HepG2 (cell line): Measurements from ENCODE around the gene DLL3.

ENCODE experiments used
- CHD2 ChIP-seq: IDR thresholded peaks from 2 replicates; pipeline ENCODE4 v1.6.1; 2011; ENCODE audit warnings: low read depth, low read length, improper control_type of control experiment
- EZH2 ChIP-seq: conservative IDR thresholded peaks from 2 replicates; pipeline ENCODE4 v1.6.1; 2012; ENCODE audit warnings: mild to moderate bottlenecking, low read depth, low read length, moderate library complexity
- HNRNPLL ChIP-seq: fragments of 200-400 bp; formaldehyde crosslinking; IDR thresholded peaks from 2 replicates; pipeline ENCODE4 v1.6.1; 2017; ENCODE audit warnings: mild to moderate bottlenecking, low read depth, low read length; ENCODE audit not compliant: poor library complexity, severe bottlenecking
- POLR2A ChIP-seq, 2 experiments: IDR thresholded peaks; 2 replicates each; pipeline ENCODE4 v1.6.1; 2011; ENCODE audit warnings: low read depth in 2 of 2, low read length in 2 of 2, mild to moderate bottlenecking in 1 of 2, moderate library complexity in 1 of 2; ENCODE audit not compliant: insufficient read depth in 1 of 2
- PRPF4 ChIP-seq: fragments of 200-400 bp; formaldehyde crosslinking; IDR thresholded peaks from 2 replicates; pipeline ENCODE4 v1.6.1; 2016; ENCODE audit warnings: low read length, low read depth; ENCODE audit not compliant: poor library complexity, severe bottlenecking
- RAD21 ChIP-seq: fragments of 450-650 bp; formaldehyde crosslinking; IDR thresholded peaks from 2 replicates; pipeline ENCODE4 v1.5.0; 2020; ENCODE audit warnings: mild to moderate bottlenecking
- ZNF121 ChIP-seq: sonication (generic); formaldehyde crosslinking; IDR thresholded peaks from 2 replicates; pipeline ENCODE4 v1.5.0; 2020; ENCODE audit warnings: mild to moderate bottlenecking, missing genetic modification reagents
- TF ChIP-seq, protein P1 (sequence below): sonication (generic); formaldehyde crosslinking; IDR thresholded peaks from 2 replicates; pipeline ENCODE4 v1.5.0; 2020; ENCODE audit warnings: mild to moderate bottlenecking, missing genetic modification reagents, moderate library complexity
- TF ChIP-seq, protein P2 (sequence below): sonication (generic); formaldehyde crosslinking; conservative IDR thresholded peaks from 2 replicates; pipeline ENCODE4 v1.4.0; 2020; ENCODE audit warnings: missing genetic modification reagents

DNA sequence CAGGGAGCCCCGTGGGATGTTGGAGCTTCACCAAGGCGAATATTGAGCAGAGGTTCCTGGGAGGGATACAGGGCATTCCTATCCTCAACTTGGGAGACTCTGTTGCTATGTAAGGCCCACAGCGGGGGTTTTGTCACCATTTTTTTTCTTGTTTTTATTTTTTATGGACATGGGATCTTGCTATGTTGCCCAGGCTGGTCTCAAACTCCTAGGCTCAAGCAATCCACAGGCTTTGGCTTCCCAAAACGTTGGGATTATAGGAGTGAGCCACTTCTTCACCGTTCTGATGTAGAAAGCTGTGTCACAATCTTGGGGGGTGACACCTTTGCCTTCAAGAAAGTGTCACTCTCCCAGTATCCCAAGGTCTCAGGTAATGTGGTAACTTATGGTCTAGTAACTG is 2.6 kb downstream of the DLL3 start:
- TF ChIP-seq, protein P1, sequence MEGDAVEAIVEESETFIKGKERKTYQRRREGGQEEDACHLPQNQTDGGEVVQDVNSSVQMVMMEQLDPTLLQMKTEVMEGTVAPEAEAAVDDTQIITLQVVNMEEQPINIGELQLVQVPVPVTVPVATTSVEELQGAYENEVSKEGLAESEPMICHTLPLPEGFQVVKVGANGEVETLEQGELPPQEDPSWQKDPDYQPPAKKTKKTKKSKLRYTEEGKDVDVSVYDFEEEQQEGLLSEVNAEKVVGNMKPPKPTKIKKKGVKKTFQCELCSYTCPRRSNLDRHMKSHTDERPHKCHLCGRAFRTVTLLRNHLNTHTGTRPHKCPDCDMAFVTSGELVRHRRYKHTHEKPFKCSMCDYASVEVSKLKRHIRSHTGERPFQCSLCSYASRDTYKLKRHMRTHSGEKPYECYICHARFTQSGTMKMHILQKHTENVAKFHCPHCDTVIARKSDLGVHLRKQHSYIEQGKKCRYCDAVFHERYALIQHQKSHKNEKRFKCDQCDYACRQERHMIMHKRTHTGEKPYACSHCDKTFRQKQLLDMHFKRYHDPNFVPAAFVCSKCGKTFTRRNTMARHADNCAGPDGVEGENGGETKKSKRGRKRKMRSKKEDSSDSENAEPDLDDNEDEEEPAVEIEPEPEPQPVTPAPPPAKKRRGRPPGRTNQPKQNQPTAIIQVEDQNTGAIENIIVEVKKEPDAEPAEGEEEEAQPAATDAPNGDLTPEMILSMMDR = no peak
- TF ChIP-seq EZH2 = no peak
- TF ChIP-seq, protein P2, sequence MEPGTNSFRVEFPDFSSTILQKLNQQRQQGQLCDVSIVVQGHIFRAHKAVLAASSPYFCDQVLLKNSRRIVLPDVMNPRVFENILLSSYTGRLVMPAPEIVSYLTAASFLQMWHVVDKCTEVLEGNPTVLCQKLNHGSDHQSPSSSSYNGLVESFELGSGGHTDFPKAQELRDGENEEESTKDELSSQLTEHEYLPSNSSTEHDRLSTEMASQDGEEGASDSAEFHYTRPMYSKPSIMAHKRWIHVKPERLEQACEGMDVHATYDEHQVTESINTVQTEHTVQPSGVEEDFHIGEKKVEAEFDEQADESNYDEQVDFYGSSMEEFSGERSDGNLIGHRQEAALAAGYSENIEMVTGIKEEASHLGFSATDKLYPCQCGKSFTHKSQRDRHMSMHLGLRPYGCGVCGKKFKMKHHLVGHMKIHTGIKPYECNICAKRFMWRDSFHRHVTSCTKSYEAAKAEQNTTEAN (CRISPR knock-in tag) = no peak
- no peak for TF ChIP-seq CHD2
- TF ChIP-seq RAD21 (CRISPR knock-in tag) = no peak
- peak; percentile 41; the same call in 1 of the 2 replicates for TF ChIP-seq ZNF121 (CRISPR knock-in tag)
- TF ChIP-seq POLR2A (IDR thresholded peaks at IDR 0.05; ENCODE audit: insufficient read depth in 1 of 2, low read depth in 2 of 2, low read length in 2 of 2) = no peak
- TF ChIP-seq HNRNPLL = no peak
- TF ChIP-seq PRPF4 = no peak
